ENCODE results near the gene INPP5A.

GRCh38 chr10:132604686-132605085 lies 67.1 kb downstream of the INPP5A start:
- no peak for TF ChIP-seq KAT7 (CRISPR knock-in tag; IDR thresholded peaks at IDR 0.05; ENCODE audit: borderline replicate concordance)
- no peak for TF ChIP-seq ATF3 (CRISPR knock-in tag; IDR thresholded peaks at IDR 0.05)
- TF ChIP-seq CTCF (CRISPR knock-in tag; IDR thresholded peaks at IDR 0.05), result no peak

Measured in HepG2 (cell line).